ENCODE measurements around the gene SLIT3. TPM values are rescaled to one million over a fixed set of nuclear protein-coding genes. Genes with fewer than 3 reads are reported as not detected.

The SLIT3 gene
- total and polyA plus RNA-seq, 2 experiments from 2014 or later, result 58.4 to 96.7 TPM

DNA sequence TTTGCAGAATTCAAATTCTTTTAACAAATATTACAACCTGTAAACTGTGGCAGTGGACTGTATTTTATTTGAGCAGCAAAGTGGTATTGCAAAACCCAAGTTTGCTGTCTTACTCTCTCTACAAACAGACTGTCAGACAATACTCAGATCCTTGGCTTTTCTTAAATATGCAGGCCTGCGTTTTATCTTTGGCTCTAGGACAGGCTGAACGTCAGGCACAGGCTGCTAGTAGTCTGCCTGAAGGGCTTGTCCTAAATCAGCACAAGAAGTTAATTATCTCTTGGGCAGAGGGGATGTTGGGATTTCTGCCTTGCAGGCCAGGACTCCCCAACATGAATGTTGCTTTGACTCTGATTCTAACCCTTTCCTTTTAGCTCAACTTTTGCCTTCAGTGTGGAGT, 147.5 kb downstream of the SLIT3 start:
- no peaks in the 10 kb centered on the region for H4K20me1 ChIP-seq (ENCODE audit: insufficient read depth, poor library complexity, severe bottlenecking)
- H3K27me3 ChIP-seq, result no peaks in the 10 kb centered on the region
- 13% methylated on average over 2 of the region's 2 CpGs for WGBS (ENCODE audit: low lambda C conversion rate, missing lambda C conversion rate)
- peaks cover 36% of the 10 kb centered on the region for H3K4me1 ChIP-seq (ENCODE audit: insufficient read depth)
- TF ChIP-seq, protein P1, sequence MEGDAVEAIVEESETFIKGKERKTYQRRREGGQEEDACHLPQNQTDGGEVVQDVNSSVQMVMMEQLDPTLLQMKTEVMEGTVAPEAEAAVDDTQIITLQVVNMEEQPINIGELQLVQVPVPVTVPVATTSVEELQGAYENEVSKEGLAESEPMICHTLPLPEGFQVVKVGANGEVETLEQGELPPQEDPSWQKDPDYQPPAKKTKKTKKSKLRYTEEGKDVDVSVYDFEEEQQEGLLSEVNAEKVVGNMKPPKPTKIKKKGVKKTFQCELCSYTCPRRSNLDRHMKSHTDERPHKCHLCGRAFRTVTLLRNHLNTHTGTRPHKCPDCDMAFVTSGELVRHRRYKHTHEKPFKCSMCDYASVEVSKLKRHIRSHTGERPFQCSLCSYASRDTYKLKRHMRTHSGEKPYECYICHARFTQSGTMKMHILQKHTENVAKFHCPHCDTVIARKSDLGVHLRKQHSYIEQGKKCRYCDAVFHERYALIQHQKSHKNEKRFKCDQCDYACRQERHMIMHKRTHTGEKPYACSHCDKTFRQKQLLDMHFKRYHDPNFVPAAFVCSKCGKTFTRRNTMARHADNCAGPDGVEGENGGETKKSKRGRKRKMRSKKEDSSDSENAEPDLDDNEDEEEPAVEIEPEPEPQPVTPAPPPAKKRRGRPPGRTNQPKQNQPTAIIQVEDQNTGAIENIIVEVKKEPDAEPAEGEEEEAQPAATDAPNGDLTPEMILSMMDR (IDR thresholded peaks at IDR 0.05; ENCODE audit: poor library complexity), result no peak
- no peak for TF ChIP-seq EZH2phosphoT487 (IDR thresholded peaks at IDR 0.05; ENCODE audit: low read depth, severe bottlenecking, unreplicated experiment)
- no peak for TF ChIP-seq EZH2 (IDR thresholded peaks at IDR 0.05; ENCODE audit: borderline replicate concordance)
- H3K27ac ChIP-seq, result peak overlapping the region; percentile 58
- peak overlapping the region; percentile 28 for H3K4me2 ChIP-seq
- no peak overlapping the region for H2AFZ ChIP-seq
- no peak overlapping the region for H3K4me3 ChIP-seq
- peaks cover 35% of the 10 kb centered on the region for H3K79me2 ChIP-seq
- peak; percentile 55 for DNase-seq (ENCODE audit: low spot score)
- no peaks in the 10 kb centered on the region for H3K9me2 ChIP-seq (replicated peaks; ENCODE audit: insufficient read depth)
- no peaks in the 10 kb centered on the region for H3K36me3 ChIP-seq (replicated peaks; ENCODE audit: insufficient read depth, low read depth)
- peaks cover 10% of the 10 kb centered on the region for H3K9me3 ChIP-seq (ENCODE audit: low read depth)

DNA sequence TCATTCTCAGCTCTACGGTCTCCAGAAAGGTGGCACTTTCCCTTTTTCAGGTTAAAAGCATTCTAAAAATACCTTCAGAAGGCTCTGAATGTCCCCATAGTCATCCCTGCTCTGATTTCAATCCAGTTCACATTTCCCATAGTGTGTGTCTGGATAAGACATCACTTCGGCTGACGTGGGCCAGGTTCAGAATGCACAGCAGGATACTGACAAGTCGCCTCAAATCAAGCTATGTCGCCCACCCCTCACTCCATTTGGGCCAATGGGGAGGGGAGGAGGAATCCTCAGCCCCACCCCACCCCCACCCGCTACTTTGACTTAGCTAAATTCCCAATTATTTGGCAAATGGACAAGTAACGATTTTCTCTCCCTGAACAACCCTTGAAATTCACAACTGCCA, 148.0 kb downstream of the SLIT3 start:
- DNase-seq (ENCODE audit: low spot score), result no peak
- WGBS (ENCODE audit: low lambda C conversion rate, missing lambda C conversion rate), result 77% methylated on average over 7 of the region's 7 CpGs
- Histone ChIP-seq H2AFZ (no peak overlapping the region), H3K4me3 (no peak overlapping the region), H3K4me1 (ENCODE audit: insufficient read depth) (peaks cover 40% of the 10 kb centered on the region), H4K20me1 (ENCODE audit: insufficient read depth, poor library complexity, severe bottlenecking) (no peaks in the 10 kb centered on the region), H3K9me3 (ENCODE audit: low read depth) (peaks cover 5% of the 10 kb centered on the region), H3K79me2 (peaks cover 36% of the 10 kb centered on the region), H3K27me3 (no peaks in the 10 kb centered on the region), H3K4me2 (no peak overlapping the region), H3K9me2 (replicated peaks; ENCODE audit: insufficient read depth) (no peaks in the 10 kb centered on the region), H3K27ac (peak overlapping the region; percentile 58), H3K36me3 (replicated peaks; ENCODE audit: insufficient read depth, low read depth) (no peaks in the 10 kb centered on the region)
- TF ChIP-seq EZH2 (IDR thresholded peaks at IDR 0.05; ENCODE audit: borderline replicate concordance) (no peak), EZH2phosphoT487 (IDR thresholded peaks at IDR 0.05; ENCODE audit: low read depth, severe bottlenecking, unreplicated experiment) (no peak)
- TF ChIP-seq, protein P1 (IDR thresholded peaks at IDR 0.05; ENCODE audit: poor library complexity), result no peak

DNA sequence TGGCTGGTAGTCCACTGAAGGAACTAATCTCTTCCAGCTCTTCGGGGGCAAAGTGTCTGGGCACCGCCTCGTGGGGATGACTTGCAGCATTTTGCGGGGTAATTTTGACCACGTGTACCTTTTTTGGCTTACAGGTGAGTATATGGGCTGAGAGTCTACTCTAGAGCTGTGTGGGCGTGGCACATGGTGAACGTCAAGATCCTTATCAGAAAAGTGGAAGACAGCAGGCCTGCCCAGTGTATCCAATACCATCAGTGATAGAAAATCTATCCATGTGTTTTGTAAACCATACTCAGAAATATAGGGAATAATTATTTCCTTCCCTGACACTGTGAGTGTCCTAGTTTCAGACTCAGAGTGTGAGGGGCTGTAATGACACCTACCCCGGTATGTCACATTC, 148.5 kb downstream of the SLIT3 start:
- DNase-seq (ENCODE audit: low spot score), result no peak
- no peak overlapping the region for H3K4me3 ChIP-seq
- peaks cover 45% of the 10 kb centered on the region for H3K4me1 ChIP-seq (ENCODE audit: insufficient read depth)
- 68% methylated on average over 8 of the region's 8 CpGs for WGBS (ENCODE audit: low lambda C conversion rate, missing lambda C conversion rate)
- no peaks in the 10 kb centered on the region for H3K36me3 ChIP-seq (replicated peaks; ENCODE audit: insufficient read depth, low read depth)
- H3K79me2 ChIP-seq, result peaks cover 33% of the 10 kb centered on the region
- no peaks in the 10 kb centered on the region for H3K9me2 ChIP-seq (replicated peaks; ENCODE audit: insufficient read depth)
- peaks cover under 1% of the 10 kb centered on the region for H3K9me3 ChIP-seq (ENCODE audit: low read depth)
- no peaks in the 10 kb centered on the region for H4K20me1 ChIP-seq (ENCODE audit: insufficient read depth, poor library complexity, severe bottlenecking)
- no peak overlapping the region for H3K4me2 ChIP-seq
- no peaks in the 10 kb centered on the region for H3K27me3 ChIP-seq
- H3K27ac ChIP-seq, result peak overlapping the region; percentile 58
- TF ChIP-seq EZH2phosphoT487 (IDR thresholded peaks at IDR 0.05; ENCODE audit: low read depth, severe bottlenecking, unreplicated experiment), result no peak
- no peak for TF ChIP-seq EZH2 (IDR thresholded peaks at IDR 0.05; ENCODE audit: borderline replicate concordance)
- TF ChIP-seq, protein P1 (IDR thresholded peaks at IDR 0.05; ENCODE audit: poor library complexity), result no peak
- H2AFZ ChIP-seq, result no peak overlapping the region
